PFSK-1 (cell line): Measurements from ENCODE around the gene DUSP28.

Source experiments
- FOXP2 ChIP-seq: optimal IDR thresholded peaks from 2 replicates; pipeline ENCODE3; 2011; ENCODE audit warnings: borderline replicate concordance, control low read depth, inconsistent platforms; ENCODE audit not compliant: insufficient read depth; ENCODE audit errors: extremely low read length, extremely low read depth
- POLR2AphosphoS5 ChIP-seq: IDR thresholded peaks from 2 replicates; pipeline ENCODE4 v1.6.1; 2012; ENCODE audit warnings: low read depth, mild to moderate bottlenecking, control low read depth, low read length, moderate library complexity
- REST ChIP-seq, 2 experiments: IDR thresholded peaks; 2 replicates each; pipeline versions ENCODE4 v1.6.1 to v1.8.0; 2011 to 2012; ENCODE audit warnings: low read depth in 2 of 2, low read length in 2 of 2, control low read depth in 1 of 2, inconsistent platforms in 1 of 2, mild to moderate bottlenecking in 1 of 2, moderate library complexity in 1 of 2; ENCODE audit not compliant: insufficient read depth in 1 of 2
- SIN3A ChIP-seq: IDR thresholded peaks from 2 replicates; pipeline ENCODE4 v1.6.1; 2012; ENCODE audit warnings: mild to moderate bottlenecking, low read length, moderate library complexity, borderline replicate concordance; ENCODE audit not compliant: insufficient read depth
- TAF1 ChIP-seq: IDR thresholded peaks from 2 replicates; pipeline ENCODE4 v1.6.1; 2012; ENCODE audit warnings: low read length, control low read depth, borderline replicate concordance; ENCODE audit not compliant: insufficient read depth

DUSP28 gene

GRCh38 chr2:240529344-240529999, 30.7 kb upstream of the DUSP28 start:
- no peak for TF ChIP-seq FOXP2
- TF ChIP-seq POLR2AphosphoS5: no peak

- TF ChIP-seq SIN3A (no peak), POLR2AphosphoS5 (no peak), TAF1 (no peak), REST (IDR thresholded peaks at IDR 0.05; ENCODE audit: insufficient read depth in 1 of 2, low read depth in 2 of 2, low read length in 2 of 2) (no peak), FOXP2 (no peak)
Observed at GRCh38 chr2:240530181-240530580, 30.0 kb upstream of the DUSP28 start.

- TF ChIP-seq POLR2AphosphoS5 (no peak), SIN3A (no peak), TAF1 (no peak), FOXP2 (no peak), REST (IDR thresholded peaks at IDR 0.05; ENCODE audit: insufficient read depth in 1 of 2, low read depth in 2 of 2, low read length in 2 of 2) (no peak)
Observed at GRCh38 chr2:240531038-240531437, 29.1 kb upstream of the DUSP28 start.

GRCh38 chr2:240532031-240532775, 28.0 kb upstream of the DUSP28 start:
- TF ChIP-seq POLR2AphosphoS5 (no peak), SIN3A (no peak), REST (IDR thresholded peaks at IDR 0.05; ENCODE audit: insufficient read depth in 1 of 2, low read depth in 2 of 2, low read length in 2 of 2) (no peak), TAF1 (no peak), FOXP2 (no peak)

GRCh38 chr2:240538031-240538780, 22.0 kb upstream of the DUSP28 start:
- no peak for TF ChIP-seq SIN3A

- TF ChIP-seq REST (IDR thresholded peaks at IDR 0.05; ENCODE audit: insufficient read depth in 1 of 2, low read depth in 2 of 2, low read length in 2 of 2): no peak
- TF ChIP-seq POLR2AphosphoS5: no peak
- TF ChIP-seq TAF1: no peak
- no peak for TF ChIP-seq SIN3A
- no peak for TF ChIP-seq FOXP2
Observed at GRCh38 chr2:240539906-240540305, 20.3 kb upstream of the DUSP28 start.
